AG09309 (cell line): Measurements from ENCODE around the gene SNRK.

Source experiments
- DNase-seq: peaks from one replicate; pipeline ENCODE4 v3.0.0-alpha.2; 2010; ENCODE audit warnings: low read depth
- H3K4me3 ChIP-seq: 2 replicates; pipeline ENCODE4 v1.5.1; 2011; ENCODE audit warnings: mild to moderate bottlenecking, low read depth, low read length, moderate library complexity; ENCODE audit not compliant: control insufficient read depth
- TF ChIP-seq, protein P1 (sequence below): IDR thresholded peaks from 2 replicates; pipeline ENCODE4 v1.5.1; 2011; ENCODE audit warnings: mild to moderate bottlenecking, low read depth, low read length, inconsistent platforms; ENCODE audit not compliant: insufficient read depth, control insufficient read depth; ENCODE audit errors: missing control alignments

Gene SNRK

GRCh38 chr3:43289841-43290470, 3.6 kb downstream of the SNRK start:
- TF ChIP-seq, protein P1, sequence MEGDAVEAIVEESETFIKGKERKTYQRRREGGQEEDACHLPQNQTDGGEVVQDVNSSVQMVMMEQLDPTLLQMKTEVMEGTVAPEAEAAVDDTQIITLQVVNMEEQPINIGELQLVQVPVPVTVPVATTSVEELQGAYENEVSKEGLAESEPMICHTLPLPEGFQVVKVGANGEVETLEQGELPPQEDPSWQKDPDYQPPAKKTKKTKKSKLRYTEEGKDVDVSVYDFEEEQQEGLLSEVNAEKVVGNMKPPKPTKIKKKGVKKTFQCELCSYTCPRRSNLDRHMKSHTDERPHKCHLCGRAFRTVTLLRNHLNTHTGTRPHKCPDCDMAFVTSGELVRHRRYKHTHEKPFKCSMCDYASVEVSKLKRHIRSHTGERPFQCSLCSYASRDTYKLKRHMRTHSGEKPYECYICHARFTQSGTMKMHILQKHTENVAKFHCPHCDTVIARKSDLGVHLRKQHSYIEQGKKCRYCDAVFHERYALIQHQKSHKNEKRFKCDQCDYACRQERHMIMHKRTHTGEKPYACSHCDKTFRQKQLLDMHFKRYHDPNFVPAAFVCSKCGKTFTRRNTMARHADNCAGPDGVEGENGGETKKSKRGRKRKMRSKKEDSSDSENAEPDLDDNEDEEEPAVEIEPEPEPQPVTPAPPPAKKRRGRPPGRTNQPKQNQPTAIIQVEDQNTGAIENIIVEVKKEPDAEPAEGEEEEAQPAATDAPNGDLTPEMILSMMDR = no peak
- no peak for DNase-seq
- H3K4me3 ChIP-seq = no peak overlapping the region

DNA sequence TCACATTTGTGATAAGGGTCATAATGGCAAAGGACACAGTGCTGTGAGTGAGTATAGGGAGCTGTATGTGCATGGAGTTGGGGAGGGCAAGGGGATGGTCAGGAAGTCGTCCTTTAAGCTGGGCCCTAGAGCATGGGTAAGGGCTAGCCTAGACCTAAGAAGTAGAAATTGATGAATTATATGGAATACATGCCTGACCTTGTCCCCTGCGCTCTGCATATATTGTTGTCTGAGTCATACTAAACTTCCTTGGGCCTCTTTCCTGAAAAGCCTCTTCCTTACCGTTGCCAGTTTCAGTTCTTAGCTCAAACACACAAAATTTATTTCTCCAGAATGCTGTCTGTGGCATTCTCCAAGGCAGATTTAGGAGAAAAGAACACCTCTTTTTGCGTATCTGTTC, 4.6 kb downstream of the SNRK start:
- TF ChIP-seq, protein P1 = no peak
- H3K4me3 ChIP-seq = no peak overlapping the region
- DNase-seq = no peak

DNA sequence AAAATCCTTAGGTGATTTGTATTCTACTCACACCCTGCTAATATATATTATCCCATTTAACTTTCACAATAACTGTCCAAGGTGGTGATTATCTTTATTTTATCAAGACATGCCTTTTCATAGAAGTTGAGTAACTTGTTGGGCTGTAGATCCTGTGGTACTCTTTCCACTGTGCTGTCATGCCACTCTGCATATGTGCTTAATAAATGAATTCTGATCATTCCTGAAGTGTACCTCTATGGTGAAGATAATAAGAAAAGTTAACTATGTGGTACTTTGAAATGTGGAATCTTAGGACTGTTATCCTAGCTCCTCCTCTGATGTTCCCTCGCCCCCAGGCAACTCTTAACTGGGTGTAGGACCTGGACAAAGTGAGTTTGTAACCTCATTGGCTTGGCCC, 5.2 kb downstream of the SNRK start:
- TF ChIP-seq, protein P1 = no peak
- DNase-seq = no peak
- H3K4me3 ChIP-seq = no peak overlapping the region

GRCh38 chr3:43294975-43295374, 8.6 kb downstream of the SNRK start:
- DNase-seq = no peak
- no peak overlapping the region for H3K4me3 ChIP-seq
- TF ChIP-seq, protein P1 = no peak

DNA sequence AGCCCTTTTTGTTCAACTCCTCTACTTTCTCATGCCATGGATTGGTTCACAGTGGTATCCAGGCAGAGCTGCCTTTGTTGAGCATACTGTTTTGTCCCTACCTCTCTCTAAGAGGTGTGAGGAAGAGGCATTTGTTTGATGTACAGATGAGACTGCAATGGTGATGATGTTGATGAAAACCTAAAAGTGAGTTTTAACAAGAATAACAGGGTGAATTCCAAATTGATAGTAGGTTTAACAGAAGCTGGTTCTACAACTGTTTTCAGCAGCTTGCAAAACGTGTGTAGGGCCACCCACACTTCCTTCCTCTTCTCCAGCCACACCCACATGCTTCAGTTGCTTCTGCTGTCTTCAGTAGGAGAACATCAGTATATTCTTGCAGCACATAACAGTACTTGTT, 10.2 kb downstream of the SNRK start:
- H3K4me3 ChIP-seq = no peak overlapping the region
- DNase-seq = no peak
- TF ChIP-seq, protein P1 = no peak

GRCh38 chr3:43298292-43298691, 12.0 kb downstream of the SNRK start:
- TF ChIP-seq, protein P1 = no peak
- no peak for DNase-seq
- no peak overlapping the region for H3K4me3 ChIP-seq
